ENCODE results near the gene CPSF4L.

DNA sequence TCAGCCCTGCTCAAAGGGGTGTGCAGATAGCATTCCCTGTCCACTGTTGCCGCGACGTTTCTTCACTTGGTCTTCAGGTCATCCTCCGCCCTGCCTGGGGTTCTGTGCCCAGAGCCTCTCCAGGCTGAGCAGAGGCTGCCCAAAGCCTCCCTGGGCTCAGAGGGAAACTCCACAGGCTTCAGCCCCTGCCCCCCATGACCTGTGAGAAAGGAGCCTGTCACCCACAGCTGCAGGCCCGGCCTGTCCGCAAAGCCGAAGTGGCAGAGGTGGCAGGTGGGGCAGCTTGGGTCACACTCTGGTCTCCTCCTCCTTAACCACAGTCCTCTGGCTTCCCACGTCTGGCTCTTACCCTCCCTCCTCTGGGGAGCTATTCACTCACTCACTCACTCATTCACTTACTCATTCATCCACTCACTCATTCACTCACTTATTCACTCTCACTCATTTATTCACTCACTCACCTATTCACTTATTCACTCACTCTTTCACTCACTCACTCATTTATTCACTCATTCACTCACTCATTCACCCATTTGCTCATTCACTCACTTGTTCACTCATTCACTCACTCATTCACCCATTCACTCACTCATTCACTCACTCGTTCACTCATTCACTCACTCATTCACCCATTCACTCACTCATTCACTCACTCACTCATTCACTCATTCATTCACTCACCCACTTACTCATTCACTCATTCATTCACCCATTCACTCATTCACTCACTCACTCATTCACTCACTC lies 7.1 kb upstream of the CPSF4L start:
- TF ChIP-seq, protein P1, sequence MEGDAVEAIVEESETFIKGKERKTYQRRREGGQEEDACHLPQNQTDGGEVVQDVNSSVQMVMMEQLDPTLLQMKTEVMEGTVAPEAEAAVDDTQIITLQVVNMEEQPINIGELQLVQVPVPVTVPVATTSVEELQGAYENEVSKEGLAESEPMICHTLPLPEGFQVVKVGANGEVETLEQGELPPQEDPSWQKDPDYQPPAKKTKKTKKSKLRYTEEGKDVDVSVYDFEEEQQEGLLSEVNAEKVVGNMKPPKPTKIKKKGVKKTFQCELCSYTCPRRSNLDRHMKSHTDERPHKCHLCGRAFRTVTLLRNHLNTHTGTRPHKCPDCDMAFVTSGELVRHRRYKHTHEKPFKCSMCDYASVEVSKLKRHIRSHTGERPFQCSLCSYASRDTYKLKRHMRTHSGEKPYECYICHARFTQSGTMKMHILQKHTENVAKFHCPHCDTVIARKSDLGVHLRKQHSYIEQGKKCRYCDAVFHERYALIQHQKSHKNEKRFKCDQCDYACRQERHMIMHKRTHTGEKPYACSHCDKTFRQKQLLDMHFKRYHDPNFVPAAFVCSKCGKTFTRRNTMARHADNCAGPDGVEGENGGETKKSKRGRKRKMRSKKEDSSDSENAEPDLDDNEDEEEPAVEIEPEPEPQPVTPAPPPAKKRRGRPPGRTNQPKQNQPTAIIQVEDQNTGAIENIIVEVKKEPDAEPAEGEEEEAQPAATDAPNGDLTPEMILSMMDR (conservative IDR thresholded peaks at IDR 0.05 in 1 of 2, IDR thresholded peaks at IDR 0.05 in 1 of 2; ENCODE audit: extremely low read depth in 1 of 2, insufficient read depth in 1 of 2, low read depth in 1 of 2, low read length in 2 of 2): no peak
- no peak for TF ChIP-seq EZH2 (IDR thresholded peaks at IDR 0.05; ENCODE audit: borderline replicate concordance, low read length)

Data from mammary epithelial cell (primary cell).